Measurements from ENCODE around the gene RNF168. TPM values are rescaled to one million over a fixed set of nuclear protein-coding genes. Genes with fewer than 3 reads are reported as not detected.
A peak's percentile ranks its signal among the peaks of the same experiment; 100 is the strongest.
"Not testable (repeated sequence)": the region's sequence is repeated elsewhere in the genome, so short reads cannot be mapped to it uniquely, and the experiment has no call there.

Gene RNF168
- polyA plus RNA-seq, 2 of the 4 experiments (the other 2 are of a cell fraction) = 3.8 to 5.9 TPM

- FAIRE-seq (no peak), DNase-seq (ENCODE audit: low read depth in 1 of 2, low spot score in 1 of 2) (no peak), ATAC-seq (no peak)
- WGBS (ENCODE audit: missing lambda C conversion rate) = 78% methylated on average over 6 of the region's 6 CpGs
- H3K4me1 ChIP-seq = no peaks in the 10 kb centered on the region
- H3K9me3 ChIP-seq = no peaks in the 10 kb centered on the region
- H3K27ac ChIP-seq = no peak overlapping the region
- CTCF ChIA-PET = no interaction called here
- H3K4me3 ChIP-seq = no peak overlapping the region
- POLR2A ChIA-PET = no interaction called here
- TF ChIP-seq POLR2A (IDR thresholded peaks at IDR 0.05; ENCODE audit: low read length) = no peak
- H3K4me2 ChIP-seq = no peak overlapping the region
These were observed 48.6 kb downstream of the RNF168 start for GRCh38 chr3:196454935-196455334.

GRCh38 chr3:196445391-196445790, 58.2 kb downstream of the RNF168 start:
- H3K9me3 ChIP-seq, CTCF ChIA-PET, FAIRE-seq, H3K27ac ChIP-seq, POLR2A ChIA-PET, H3K4me3 ChIP-seq, H3K4me2 ChIP-seq, H3K4me1 ChIP-seq: not testable (repeated sequence)
- ATAC-seq (peak in 1 of 2 experiments; percentile 57; a peak in 2 of 6 replicates), DNase-seq (ENCODE audit: low read depth in 1 of 2, low spot score in 1 of 2) (peak in 1 of 2 experiments; percentile 33)
- 83% methylated on average over 6 of the region's 7 CpGs for WGBS (ENCODE audit: missing lambda C conversion rate)
- 0 out of 3 replicates have a peak, but pooled peaks have one; percentile 7 for TF ChIP-seq CTCF (IDR thresholded peaks at IDR 0.05)
- peak in 1 of 2 experiments; percentile 46; a peak in 2 of 5 replicates for TF ChIP-seq RAD21 (conservative IDR thresholded peaks at IDR 0.05 in 1 of 2, IDR thresholded peaks at IDR 0.05 in 1 of 2)

GRCh38 chr3:196444500-196444894, 59.1 kb downstream of the RNF168 start:
- TF ChIP-seq JUNB (IDR thresholded peaks at IDR 0.05) = no peak
- no peak for TF ChIP-seq CBX8 (IDR thresholded peaks at IDR 0.05)
- no peak for TF ChIP-seq KDM1A (IDR thresholded peaks at IDR 0.05; ENCODE audit: low read depth)
- no peak for TF ChIP-seq ATOH8 (CRISPR knock-in tag; IDR thresholded peaks at IDR 0.05; ENCODE audit: low read depth)
- Histone ChIP-seq H3K27ac (no peak overlapping the region), H3K4me2 (no peak overlapping the region), H3K9me3 (no peaks in the 10 kb centered on the region), H3K4me3 (no peak overlapping the region), H3K4me1 (no peaks in the 10 kb centered on the region)
- CTCF ChIA-PET = no interaction called here
- FAIRE-seq (no peak), DNase-seq (ENCODE audit: low read depth in 1 of 2, low spot score in 1 of 2) (no peak), ATAC-seq (no peak)
- WGBS (ENCODE audit: missing lambda C conversion rate) = 78% methylated on average over 2 of the region's 2 CpGs
- POLR2A ChIA-PET = no interaction called here

GRCh38 chr3:196440696-196441095, 62.9 kb downstream of the RNF168 start:
- 38% methylated on average over 3 of the region's 3 CpGs for WGBS (ENCODE audit: missing lambda C conversion rate)
- ATAC-seq (0 out of 6 replicates have a peak, but pooled peaks of 1 of the 2 experiments have one; percentile 38), FAIRE-seq (no peak), DNase-seq (ENCODE audit: low read depth in 1 of 2, low spot score in 1 of 2) (no peak)
- Histone ChIP-seq H3K9me3 (no peaks in the 10 kb centered on the region), H3K4me2 (no peak overlapping the region), H3K4me3 (no peak overlapping the region), H3K4me1 (no peaks in the 10 kb centered on the region), H3K27ac (no peak overlapping the region)
- ChIA-PET CTCF (no interaction called here), POLR2A (no interaction called here)
- TF ChIP-seq HES2 (IDR thresholded peaks at IDR 0.05) (no peak), RFX5 (IDR thresholded peaks at IDR 0.05) (no peak), ZNF302 (CRISPR knock-in tag; IDR thresholded peaks at IDR 0.05) (no peak), NPAS2 (CRISPR knock-in tag; IDR thresholded peaks at IDR 0.05; ENCODE audit: borderline replicate concordance) (no peak)

GRCh38 chr3:196440041-196440537, 63.5 kb downstream of the RNF168 start:
- TF ChIP-seq SMC3 (IDR thresholded peaks at IDR 0.05) (no peak), TP53 (CRISPR knock-in tag; IDR thresholded peaks at IDR 0.05) (no peak), SREBF2 (IDR thresholded peaks at IDR 0.05) (no peak), PBX3 (IDR thresholded peaks at IDR 0.05) (no peak), RCOR1 (IDR thresholded peaks at IDR 0.05; ENCODE audit: low read depth, low read length) (no peak), ZNF302 (CRISPR knock-in tag; IDR thresholded peaks at IDR 0.05) (no peak), HEYL (CRISPR knock-in tag; IDR thresholded peaks at IDR 0.05) (no peak), MYC (IDR thresholded peaks at IDR 0.05; ENCODE audit: borderline replicate concordance, low read length) (no peak), FOSB (CRISPR knock-in tag; IDR thresholded peaks at IDR 0.05) (no peak), HES2 (IDR thresholded peaks at IDR 0.05) (no peak)
- ATAC-seq = no peak
- Histone ChIP-seq H3K4me2 (no peak overlapping the region), H3K9me3 (no peaks in the 10 kb centered on the region), H3K27ac (no peak overlapping the region), H3K4me3 (no peak overlapping the region), H3K4me1 (no peaks in the 10 kb centered on the region)
- 84% methylated on average over 6 of the region's 6 CpGs for WGBS (ENCODE audit: missing lambda C conversion rate)
- FAIRE-seq = no peak
- CTCF ChIA-PET = no interaction called here
- no peak for DNase-seq (ENCODE audit: low read depth in 1 of 2, low spot score in 1 of 2)
- POLR2A ChIA-PET = no interaction called here
